HUES6 (cell line): ENCODE measurements around the gene FCAMR.

Experiments
- H3K27ac ChIP-seq: 2 replicates; pipeline ENCODE4 v1.7.0; 2013; ENCODE audit warnings: low read depth, mild to moderate bottlenecking, low read length, inconsistent platforms
- H3K27me3 ChIP-seq: 2 replicates; pipeline ENCODE4 v1.6.1; 2013; ENCODE audit warnings: low read length; ENCODE audit not compliant: control insufficient read depth, insufficient read depth
- H3K36me3 ChIP-seq: 2 replicates; pipeline ENCODE4 v1.6.1; 2013; ENCODE audit warnings: low read length; ENCODE audit not compliant: control insufficient read depth, insufficient read depth
- H3K4me1 ChIP-seq: 2 replicates; pipeline ENCODE4 v1.6.1; 2013; ENCODE audit warnings: low read length; ENCODE audit not compliant: control insufficient read depth, insufficient read depth
- H3K4me3 ChIP-seq: 2 replicates; pipeline ENCODE4 v1.5.1; 2013; ENCODE audit warnings: low read depth, low read length
- H3K9ac ChIP-seq: one replicate; pipeline ENCODE4 v1.6.1; 2013; ENCODE audit warnings: mild to moderate bottlenecking, low read length
- H3K9me3 ChIP-seq: 2 replicates; pipeline ENCODE4 v1.6.1; 2013; ENCODE audit warnings: low read depth, low read length; ENCODE audit not compliant: control insufficient read depth, insufficient read depth

The FCAMR gene

GRCh38 chr1:206957639-206958038, 12.6 kb downstream of the FCAMR start:
- Histone ChIP-seq H3K9me3 (no peaks in the 10 kb centered on the region), H3K36me3 (no peaks in the 10 kb centered on the region), H3K4me1 (no peaks in the 10 kb centered on the region; the same call in 1 of the 2 replicates), H3K4me3 (no peak overlapping the region), H3K27ac (no peak overlapping the region), H3K9ac (no peak overlapping the region), H3K27me3 (peaks cover 13% of the 10 kb centered on the region; the same call in 1 of the 2 replicates)

DNA sequence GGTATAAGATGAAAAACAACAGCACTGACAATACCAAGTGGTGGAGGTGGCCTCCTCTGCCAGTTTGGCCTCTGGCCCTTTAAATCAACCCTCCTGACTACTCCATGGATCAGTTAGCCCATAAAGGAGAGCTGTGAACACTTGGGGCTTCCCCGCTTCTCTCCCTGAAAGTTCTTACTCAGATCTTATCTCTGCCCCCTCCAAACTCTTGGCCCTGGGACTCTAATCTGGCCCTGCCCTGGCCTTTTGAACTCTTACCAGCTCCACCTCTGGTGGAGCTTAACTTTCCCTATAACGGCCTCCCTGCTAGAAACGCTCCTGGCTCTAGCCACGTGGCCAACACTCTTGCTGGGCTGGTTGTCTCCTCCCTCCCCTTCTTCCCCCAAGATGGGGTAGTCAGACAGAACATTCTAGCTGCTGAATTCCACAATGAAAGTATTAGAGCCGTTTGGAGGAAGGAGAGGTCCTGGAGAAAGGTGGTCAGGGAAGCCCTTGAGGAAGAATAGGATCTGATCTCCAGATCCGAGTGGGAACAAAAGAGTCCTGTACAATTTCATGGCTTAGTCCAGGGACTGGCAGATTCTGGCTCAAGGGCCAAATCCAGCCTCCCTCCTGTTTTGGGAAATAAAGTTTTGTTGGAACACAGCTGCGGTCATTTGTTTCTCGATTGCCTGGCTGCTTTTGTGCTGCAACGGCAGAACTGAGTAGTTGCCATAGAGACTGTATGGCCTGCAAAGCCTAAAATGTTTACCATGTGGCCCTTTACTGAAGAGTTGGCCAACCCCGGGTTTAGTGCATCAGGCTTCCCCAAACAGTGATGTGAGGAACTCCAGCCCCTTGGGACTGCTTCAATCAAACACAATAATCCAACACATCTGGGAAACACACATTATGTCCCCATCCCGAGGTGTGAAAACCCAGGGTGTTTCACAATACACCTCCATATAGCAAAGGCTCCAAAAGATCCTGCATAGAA, 14.5 kb downstream of the FCAMR start:
- Histone ChIP-seq H3K9me3 (no peaks in the 10 kb centered on the region), H3K27ac (no peak overlapping the region), H3K4me3 (no peak overlapping the region), H3K36me3 (no peaks in the 10 kb centered on the region), H3K9ac (no peak overlapping the region), H3K4me1 (no peaks in the 10 kb centered on the region; the same call in 1 of the 2 replicates), H3K27me3 (peaks cover 13% of the 10 kb centered on the region; the same call in 1 of the 2 replicates)

GRCh38 chr1:206954459-206955342, 15.6 kb downstream of the FCAMR start:
- Histone ChIP-seq H3K9ac (no peak overlapping the region), H3K4me3 (no peak overlapping the region), H3K27me3 (peaks cover 10% of the 10 kb centered on the region; the same call in 1 of the 2 replicates), H3K36me3 (no peaks in the 10 kb centered on the region), H3K4me1 (no peaks in the 10 kb centered on the region; the same call in 1 of the 2 replicates), H3K27ac (no peak overlapping the region), H3K9me3 (peaks cover 2% of the 10 kb centered on the region; the same call in 1 of the 2 replicates)

- no peak overlapping the region for H3K27ac ChIP-seq
These were observed 16.6 kb downstream of the FCAMR start for GRCh38 chr1:206953626-206954025.

DNA sequence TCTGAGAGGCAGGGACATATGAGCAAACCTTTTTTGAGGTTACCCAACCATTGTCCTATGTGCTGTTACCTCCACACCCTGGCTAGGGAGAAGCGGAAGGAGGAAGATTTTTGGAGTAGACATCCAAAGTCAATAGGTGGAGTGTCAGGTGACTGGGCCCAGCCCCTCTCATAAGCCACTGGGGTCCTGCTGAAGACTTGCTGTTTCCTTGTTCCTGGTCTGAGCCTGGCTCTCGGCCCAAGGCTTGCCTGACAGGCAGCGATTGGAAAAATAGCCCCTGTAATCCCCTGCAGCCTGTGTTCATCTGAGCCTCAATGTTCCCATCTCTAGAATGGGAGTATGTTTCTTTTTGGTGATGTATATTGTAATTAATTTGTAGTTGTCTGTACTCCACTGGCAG, 17.1 kb downstream of the FCAMR start:
- Histone ChIP-seq H3K9ac (no peak overlapping the region), H3K4me3 (no peak overlapping the region), H3K27ac (no peak overlapping the region), H3K27me3 (peaks cover 8% of the 10 kb centered on the region; the same call in 1 of the 2 replicates), H3K9me3 (peaks cover 2% of the 10 kb centered on the region; the same call in 1 of the 2 replicates), H3K36me3 (no peaks in the 10 kb centered on the region), H3K4me1 (no peaks in the 10 kb centered on the region; the same call in 1 of the 2 replicates)

More at GRCh38 chr1:206953626-206954025, 16.6 kb downstream of the FCAMR start:
- no peaks in the 10 kb centered on the region for H3K36me3 ChIP-seq
- no peak overlapping the region for H3K4me3 ChIP-seq
- H3K9ac ChIP-seq: no peak overlapping the region
- H3K9me3 ChIP-seq: peaks cover 2% of the 10 kb centered on the region; the same call in 1 of the 2 replicates
- H3K27me3 ChIP-seq: peaks cover 8% of the 10 kb centered on the region; the same call in 1 of the 2 replicates
- no peaks in the 10 kb centered on the region; the same call in 1 of the 2 replicates for H3K4me1 ChIP-seq

GRCh38 chr1:206952171-206952570, 18.1 kb downstream of the FCAMR start:
- Histone ChIP-seq H3K9me3 (peaks cover 2% of the 10 kb centered on the region; the same call in 1 of the 2 replicates), H3K27me3 (peaks cover 8% of the 10 kb centered on the region; the same call in 1 of the 2 replicates), H3K4me3 (no peak overlapping the region), H3K27ac (no peak overlapping the region), H3K36me3 (no peaks in the 10 kb centered on the region), H3K9ac (no peak overlapping the region), H3K4me1 (no peaks in the 10 kb centered on the region; the same call in 1 of the 2 replicates)

GRCh38 chr1:206951318-206952100, 18.8 kb downstream of the FCAMR start:
- Histone ChIP-seq H3K9ac (no peak overlapping the region), H3K27ac (no peak overlapping the region), H3K4me1 (no peaks in the 10 kb centered on the region; the same call in 1 of the 2 replicates), H3K9me3 (peaks cover 2% of the 10 kb centered on the region; the same call in 1 of the 2 replicates), H3K27me3 (peaks cover 8% of the 10 kb centered on the region; the same call in 1 of the 2 replicates), H3K36me3 (no peaks in the 10 kb centered on the region), H3K4me3 (no peak overlapping the region)

- Histone ChIP-seq H3K4me1 (no peaks in the 10 kb centered on the region), H3K9me3 (peaks cover 2% of the 10 kb centered on the region; the same call in 1 of the 2 replicates), H3K9ac (no peak overlapping the region), H3K4me3 (no peak overlapping the region), H3K27ac (no peak overlapping the region), H3K36me3 (no peaks in the 10 kb centered on the region), H3K27me3 (peaks cover 4% of the 10 kb centered on the region; the same call in 1 of the 2 replicates)
These were observed 20.6 kb downstream of the FCAMR start for GRCh38 chr1:206949641-206950040.

DNA sequence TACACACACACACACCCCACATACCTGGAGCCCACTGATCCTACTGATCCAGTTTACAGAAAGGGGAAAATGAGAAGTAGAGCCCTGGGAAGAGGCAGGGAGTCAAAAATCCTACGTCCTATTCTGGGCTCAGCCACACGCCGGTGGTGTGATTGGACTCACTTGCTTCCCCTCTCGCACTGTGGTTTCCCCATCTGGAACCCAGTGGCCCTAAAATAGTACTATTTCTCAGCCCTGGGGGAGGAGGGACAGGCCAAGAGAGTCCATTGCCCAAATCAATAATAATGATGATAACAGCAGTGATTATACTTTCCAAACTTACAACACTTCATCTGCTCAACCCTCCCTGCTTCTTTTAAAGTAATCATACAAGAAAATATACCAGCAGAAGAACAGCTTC, 21.1 kb downstream of the FCAMR start:
- peaks cover 2% of the 10 kb centered on the region; the same call in 1 of the 2 replicates for H3K9me3 ChIP-seq
- H3K4me1 ChIP-seq: no peaks in the 10 kb centered on the region
- no peak overlapping the region for H3K27ac ChIP-seq
- no peak overlapping the region for H3K4me3 ChIP-seq
- no peak overlapping the region for H3K9ac ChIP-seq
- H3K27me3 ChIP-seq: peaks cover 4% of the 10 kb centered on the region; the same call in 1 of the 2 replicates
- no peaks in the 10 kb centered on the region for H3K36me3 ChIP-seq

DNA sequence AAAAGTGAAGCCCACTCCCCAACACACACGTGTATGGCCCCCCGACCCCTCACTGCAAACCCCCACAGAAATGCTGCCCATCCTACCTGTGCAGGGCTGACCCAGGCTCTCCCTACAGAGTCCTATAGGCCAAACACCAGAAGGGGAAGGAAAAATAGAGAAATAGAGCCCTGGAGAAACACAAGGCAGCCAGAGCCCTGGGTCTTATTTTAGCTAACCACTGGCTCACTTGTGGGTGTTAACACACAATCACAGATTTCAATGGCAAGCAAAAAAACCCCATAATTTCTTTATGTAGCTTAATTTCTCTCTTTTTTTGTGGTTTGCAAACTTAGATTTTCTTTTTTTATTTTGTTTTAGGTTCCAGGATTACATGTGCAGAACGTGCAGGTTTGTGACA, 23.0 kb downstream of the FCAMR start:
- Histone ChIP-seq H3K4me3 (no peak overlapping the region), H3K9ac (no peak overlapping the region), H3K36me3 (no peaks in the 10 kb centered on the region), H3K27ac (no peak overlapping the region), H3K4me1 (no peaks in the 10 kb centered on the region), H3K27me3 (peaks cover 15% of the 10 kb centered on the region; the same call in 1 of the 2 replicates), H3K9me3 (peaks cover 2% of the 10 kb centered on the region; the same call in 1 of the 2 replicates)
